ENCODE measurements around the gene DIP2C. TPM values are rescaled to one million over a fixed set of nuclear protein-coding genes. Genes with fewer than 3 reads are reported as not detected.

Gene DIP2C
- total and polyA plus RNA-seq, 2 experiments from 2014 or later = 9.1 to 15.8 TPM

GRCh38 chr10:504806-505205 lies 184.7 kb downstream of the DIP2C start:
- no peak for TF ChIP-seq CTCF (IDR thresholded peaks at IDR 0.05; ENCODE audit: low read depth, low read length)
- Histone ChIP-seq H3K27me3 (peaks cover 7% of the 10 kb centered on the region), H3K4me1 (ENCODE audit: low read depth) (peaks cover 12% of the 10 kb centered on the region), H3K9me3 (ENCODE audit: low read depth) (no peaks in the 10 kb centered on the region), H3K36me3 (no peaks in the 10 kb centered on the region), H3K4me3 (no peak overlapping the region), H3K27ac (no peak overlapping the region)
- DNase-seq (ENCODE audit: low read depth in 1 of 2, low spot score in 1 of 2) = no peak

- no peaks in the 10 kb centered on the region for H3K9me3 ChIP-seq (ENCODE audit: low read depth)
- H3K4me3 ChIP-seq = no peak overlapping the region
- H3K27ac ChIP-seq = no peak overlapping the region
- TF ChIP-seq CTCF (IDR thresholded peaks at IDR 0.05; ENCODE audit: low read depth, low read length) = no peak
- peaks cover 18% of the 10 kb centered on the region for H3K4me1 ChIP-seq (ENCODE audit: low read depth)
- H3K36me3 ChIP-seq = no peaks in the 10 kb centered on the region
- peaks cover 7% of the 10 kb centered on the region for H3K27me3 ChIP-seq
- DNase-seq (ENCODE audit: low read depth in 1 of 2, low spot score in 1 of 2) = no peak
These were observed 185.3 kb downstream of the DIP2C start for GRCh38 chr10:504121-504611.

GRCh38 chr10:501596-501995 lies 187.9 kb downstream of the DIP2C start:
- Histone ChIP-seq H3K4me3 (no peak overlapping the region), H3K27me3 (peaks cover 7% of the 10 kb centered on the region)
- no peak for TF ChIP-seq CTCF (IDR thresholded peaks at IDR 0.05; ENCODE audit: low read depth, low read length)

GRCh38 chr10:500876-501275 lies 188.6 kb downstream of the DIP2C start:
- Histone ChIP-seq H3K9me3 (ENCODE audit: low read depth) (no peaks in the 10 kb centered on the region), H3K27ac (no peak overlapping the region), H3K4me3 (no peak overlapping the region), H3K36me3 (no peaks in the 10 kb centered on the region), H3K27me3 (peaks cover 7% of the 10 kb centered on the region), H3K4me1 (ENCODE audit: low read depth) (peaks cover 26% of the 10 kb centered on the region)
- TF ChIP-seq CTCF (IDR thresholded peaks at IDR 0.05; ENCODE audit: low read depth, low read length) = no peak
- peak in 1 of 2 donors; percentile 45 for DNase-seq (ENCODE audit: low read depth in 1 of 2, low spot score in 1 of 2)

More at GRCh38 chr10:501596-501995, 187.9 kb downstream of the DIP2C start:
- peak in 1 of 2 donors; percentile 38 for DNase-seq (ENCODE audit: low read depth in 1 of 2, low spot score in 1 of 2)
- Histone ChIP-seq H3K9me3 (ENCODE audit: low read depth) (no peaks in the 10 kb centered on the region), H3K4me1 (ENCODE audit: low read depth) (peaks cover 26% of the 10 kb centered on the region), H3K27ac (no peak overlapping the region), H3K36me3 (no peaks in the 10 kb centered on the region)

- Histone ChIP-seq H3K27me3 (peaks cover 7% of the 10 kb centered on the region), H3K4me1 (ENCODE audit: low read depth) (peaks cover 26% of the 10 kb centered on the region), H3K36me3 (no peaks in the 10 kb centered on the region), H3K9me3 (ENCODE audit: low read depth) (no peaks in the 10 kb centered on the region), H3K4me3 (no peak overlapping the region), H3K27ac (peak overlapping the region; percentile 31)
- no peak for DNase-seq (ENCODE audit: low read depth in 1 of 2, low spot score in 1 of 2)
- no peak for TF ChIP-seq CTCF (IDR thresholded peaks at IDR 0.05; ENCODE audit: low read depth, low read length)
These were observed 189.5 kb downstream of the DIP2C start for GRCh38 chr10:499991-500390.
